ENCODE data around the gene GOLGA1.
"Not testable (repeated sequence)": the region's sequence is repeated elsewhere in the genome, so short reads cannot be mapped to it uniquely, and the experiment has no call there.

The GOLGA1 gene

GRCh38 chr9:124855944-124856765, 84.7 kb downstream of the GOLGA1 start:
- peak; percentile 39 for DNase-seq

DNA sequence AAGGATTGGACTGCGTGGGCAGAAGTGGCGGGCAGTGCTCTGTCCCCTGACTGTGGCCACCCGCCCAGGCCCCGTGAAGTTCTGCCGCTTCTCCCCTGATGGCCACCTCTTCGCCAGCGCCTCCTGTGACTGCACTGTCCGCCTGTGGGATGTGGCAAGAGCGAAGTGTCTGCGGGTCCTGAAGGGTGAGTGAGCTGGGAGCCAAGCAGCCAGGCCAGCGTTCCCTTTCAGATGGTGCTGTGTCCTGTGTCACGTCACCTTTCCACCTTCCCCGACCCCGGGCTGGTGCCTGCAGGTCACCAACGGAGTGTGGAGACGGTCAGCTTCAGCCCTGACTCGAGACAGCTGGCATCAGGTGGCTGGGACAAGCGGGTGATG, 85.3 kb downstream of the GOLGA1 start:
- no peak for DNase-seq

DNA sequence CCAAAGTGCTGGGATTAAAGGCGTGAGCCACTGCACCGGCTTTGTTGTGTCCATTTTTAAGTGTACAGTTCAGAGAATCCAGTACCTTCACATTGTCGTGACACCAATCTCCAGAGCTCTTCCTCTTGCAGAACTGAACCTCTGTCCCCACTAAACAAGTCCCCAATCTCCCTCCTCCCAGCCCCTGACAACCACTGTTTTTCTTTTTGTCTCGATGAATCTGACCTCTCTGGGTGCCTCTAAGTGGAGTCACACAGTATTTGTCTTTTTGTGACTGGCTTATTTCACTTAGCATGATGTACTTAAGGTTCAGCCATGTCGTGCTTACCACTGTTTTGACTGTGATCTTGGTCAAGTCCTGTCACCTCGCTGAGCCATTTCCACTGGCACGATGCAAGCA, 86.1 kb downstream of the GOLGA1 start:
- no peak for DNase-seq

DNA sequence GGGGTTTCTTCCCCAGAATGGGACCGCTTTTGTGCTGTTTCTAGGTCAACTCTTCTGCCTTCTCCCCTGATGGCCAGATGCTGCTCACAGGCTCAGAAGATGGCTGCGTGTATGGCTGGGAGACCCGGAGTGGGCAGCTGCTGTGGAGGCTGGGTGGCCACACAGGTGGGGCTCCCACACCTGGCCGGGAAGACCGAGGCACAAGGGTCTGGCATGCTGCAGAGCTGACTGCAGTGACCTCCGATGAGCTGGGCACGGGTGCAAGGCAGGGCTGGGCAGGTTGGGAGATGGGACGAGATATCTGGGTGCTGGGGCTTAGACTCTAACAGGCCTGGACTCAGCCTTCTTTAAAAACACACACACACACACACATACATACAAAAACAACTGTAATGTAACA, 86.7 kb downstream of the GOLGA1 start:
- no peak for DNase-seq

DNA sequence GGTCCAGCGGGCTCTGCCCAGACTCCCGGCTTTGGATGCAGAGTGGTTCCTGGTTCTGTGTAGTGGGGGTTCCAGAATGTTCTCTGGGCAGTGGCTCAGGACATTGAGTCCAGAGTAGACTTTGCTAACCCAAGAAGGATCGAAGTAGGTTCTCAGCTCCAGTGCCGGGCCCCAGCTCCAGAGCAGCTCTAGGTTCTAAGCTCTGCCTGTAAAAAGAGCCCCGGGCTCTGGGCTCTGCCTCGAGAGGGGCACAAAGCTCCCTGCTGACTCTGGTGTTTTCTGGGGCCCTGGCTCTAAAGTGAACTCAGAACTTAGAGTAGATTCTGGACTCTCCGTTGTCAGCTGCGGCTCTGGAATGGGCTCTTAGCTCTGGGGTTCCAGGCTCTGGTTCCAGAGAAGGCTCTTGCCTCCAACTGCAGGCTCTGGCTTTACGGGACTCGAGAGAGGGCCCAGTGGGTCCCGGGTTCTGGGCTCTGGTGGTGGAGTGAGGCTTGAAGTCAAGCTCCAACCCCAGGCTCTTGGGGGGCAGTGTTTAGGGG, 87.2 kb downstream of the GOLGA1 start:
- no peak for DNase-seq

DNA sequence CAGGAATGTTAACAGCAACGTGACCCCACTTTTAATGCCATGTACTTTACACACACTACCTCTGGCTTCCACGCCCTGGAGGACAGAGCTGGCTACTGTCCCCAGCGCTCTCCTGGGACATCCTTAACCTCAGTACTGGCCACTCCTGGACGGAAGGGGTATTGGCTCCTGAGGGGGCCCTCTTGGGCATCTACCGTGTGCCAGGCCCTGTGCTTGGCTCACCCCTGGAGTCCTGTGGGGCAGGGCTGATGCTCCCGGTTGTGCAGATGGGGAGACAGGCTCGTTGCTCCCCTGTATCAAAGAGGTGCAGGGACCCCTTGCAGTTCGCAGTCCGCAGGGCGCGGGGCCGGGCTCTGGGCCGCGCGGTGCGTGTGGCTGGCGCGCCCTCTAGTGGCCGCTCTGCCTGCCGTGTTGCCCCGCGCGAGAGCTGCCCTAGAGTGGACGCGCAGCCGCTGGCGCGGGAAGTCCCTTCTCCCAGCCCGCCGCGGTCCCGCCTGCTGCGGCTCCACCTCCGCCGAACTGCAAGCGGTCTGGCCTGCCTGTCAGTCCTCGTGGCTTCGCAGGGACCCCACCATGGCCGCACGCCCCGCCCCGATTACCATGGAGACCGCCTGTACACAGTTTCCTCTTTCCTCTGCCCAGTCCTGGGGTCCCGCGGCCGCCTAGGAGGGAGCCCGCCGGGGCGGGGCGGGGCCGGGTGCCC, 87.9 kb downstream of the GOLGA1 start, which contains the start of gene WDR38:
WDR38 (plus strand) TSS at position 632 of the 703 bp plus-strand sequence. CDS start 72 bp downstream, outside the sequence.
- peak; percentile 66 for DNase-seq

GRCh38 chr9:124852121-124852828, 88.6 kb downstream of the GOLGA1 start:
- no peak for DNase-seq

GRCh38 chr9:124849801-124850200, 91.1 kb downstream of the GOLGA1 start:
- no peak for DNase-seq

DNA sequence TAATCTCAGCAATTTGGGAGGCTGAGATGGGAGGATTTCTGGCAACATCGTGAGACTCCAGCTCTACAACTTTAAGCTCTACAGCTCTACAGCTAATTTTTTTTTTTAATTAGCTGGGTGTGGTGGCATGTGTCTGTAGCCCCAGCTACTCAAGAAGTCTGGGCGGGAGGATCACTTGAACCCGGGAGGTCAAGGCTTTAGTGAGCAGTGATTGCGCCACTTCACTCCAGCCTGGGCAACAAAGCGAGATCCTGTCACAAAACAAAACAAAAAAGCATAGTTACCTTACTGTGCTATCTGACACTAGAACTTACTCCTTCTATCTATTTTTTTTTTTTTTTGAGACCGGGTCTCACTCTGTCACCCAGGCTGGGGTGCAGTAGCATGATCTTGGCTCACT, 93.9 kb downstream of the GOLGA1 start:
- DNase-seq: no peak

DNA sequence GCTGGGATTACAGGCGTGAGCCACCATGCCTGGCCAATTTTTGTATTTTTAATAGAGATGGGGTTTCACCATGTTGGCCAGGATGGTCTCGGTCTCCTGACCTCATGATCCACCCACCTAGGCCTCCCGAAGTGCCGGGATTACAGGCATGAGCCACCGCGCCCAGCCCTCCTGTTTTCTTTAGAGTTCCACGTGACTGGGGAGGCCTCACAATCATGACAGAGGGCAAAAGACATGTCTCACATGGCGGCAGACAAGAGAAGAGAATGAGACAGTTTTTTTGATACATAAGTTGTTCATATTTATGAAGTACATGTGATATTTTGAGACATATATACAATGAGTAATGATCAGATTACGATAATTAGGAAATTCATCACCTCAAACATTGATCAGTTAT, 94.4 kb downstream of the GOLGA1 start:
- DNase-seq: not testable (repeated sequence)

- no peak for DNase-seq
Measured at GRCh38 chr9:124844291-124844690, 96.6 kb downstream of the GOLGA1 start.

- no peak for DNase-seq
Measured at GRCh38 chr9:124843456-124844034, 97.3 kb downstream of the GOLGA1 start.

DNA sequence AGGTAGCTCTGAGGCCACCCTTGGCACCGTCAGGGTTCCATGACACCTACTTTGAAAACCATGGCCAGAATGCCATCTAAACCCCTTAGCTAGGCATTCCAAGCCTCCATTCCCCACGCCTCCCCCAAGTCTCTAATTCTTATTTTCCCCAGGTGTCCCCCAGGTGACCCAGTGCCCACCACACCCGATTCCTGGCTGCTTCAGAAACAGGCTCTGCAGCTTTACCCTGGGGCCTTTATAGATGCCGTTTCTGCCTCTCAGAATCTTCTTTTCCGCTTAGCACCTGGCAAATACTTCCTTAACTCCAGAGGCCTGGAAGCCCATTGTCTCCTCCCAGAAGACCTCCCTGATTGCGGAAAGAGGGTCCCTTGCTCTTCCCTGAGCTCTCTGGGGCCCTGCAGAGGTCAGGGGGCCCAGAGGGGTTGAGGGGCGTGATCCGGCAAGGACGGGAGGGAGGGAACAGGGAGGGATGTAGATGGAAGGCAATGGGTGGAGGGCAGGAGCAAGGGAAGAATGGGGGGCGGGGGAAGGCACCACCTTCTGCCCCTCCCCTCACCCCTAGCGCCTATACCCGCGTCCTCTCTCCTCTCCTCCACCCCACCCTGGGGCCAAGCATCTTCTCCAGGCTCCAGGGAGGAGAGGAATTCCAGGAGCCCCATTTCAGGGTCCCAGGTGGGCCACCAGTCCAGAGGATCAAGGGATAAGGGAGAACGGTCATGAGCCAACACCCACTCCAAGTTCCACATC, 99.6 kb downstream of the GOLGA1 start:
- DNase-seq: no peak

- DNase-seq: no peak
Measured at GRCh38 chr9:124840300-124840833, 100.5 kb downstream of the GOLGA1 start.

DNA sequence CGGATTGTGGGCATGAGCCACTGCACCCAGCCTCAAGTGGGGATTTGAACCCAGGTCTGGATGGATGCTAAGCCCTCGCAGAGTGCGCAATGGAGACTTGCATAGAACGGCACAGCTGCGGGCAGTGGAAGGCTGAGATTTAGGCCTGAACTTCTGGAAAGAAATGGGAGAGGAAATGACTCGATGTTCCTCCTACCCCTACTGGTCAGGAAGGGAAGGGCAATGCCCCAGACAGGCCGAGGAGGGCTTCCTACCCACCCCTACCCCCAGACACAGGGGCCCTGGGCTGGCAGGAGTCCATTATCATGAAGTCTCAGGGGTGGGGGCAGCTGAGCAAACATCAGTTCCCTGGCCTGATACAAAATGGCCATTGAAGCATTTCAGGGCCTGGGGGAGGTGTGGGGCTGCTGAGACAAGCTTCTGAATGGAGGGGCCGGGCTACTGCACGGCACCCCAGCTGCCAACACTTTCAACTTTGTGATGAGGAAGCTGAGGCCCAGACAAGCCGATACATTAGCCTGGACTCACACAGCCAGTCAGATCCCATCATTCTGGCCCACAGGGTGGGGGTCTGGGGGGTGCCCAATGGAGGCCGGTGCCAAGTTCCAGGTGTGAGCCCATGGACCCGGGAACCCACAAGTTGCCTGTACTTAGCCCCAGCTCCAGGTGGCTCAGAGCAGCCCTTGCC, 101.1 kb downstream of the GOLGA1 start:
- DNase-seq: no peak

GRCh38 chr9:124838567-124839275, 102.2 kb downstream of the GOLGA1 start:
- DNase-seq: not testable (repeated sequence)

DNA sequence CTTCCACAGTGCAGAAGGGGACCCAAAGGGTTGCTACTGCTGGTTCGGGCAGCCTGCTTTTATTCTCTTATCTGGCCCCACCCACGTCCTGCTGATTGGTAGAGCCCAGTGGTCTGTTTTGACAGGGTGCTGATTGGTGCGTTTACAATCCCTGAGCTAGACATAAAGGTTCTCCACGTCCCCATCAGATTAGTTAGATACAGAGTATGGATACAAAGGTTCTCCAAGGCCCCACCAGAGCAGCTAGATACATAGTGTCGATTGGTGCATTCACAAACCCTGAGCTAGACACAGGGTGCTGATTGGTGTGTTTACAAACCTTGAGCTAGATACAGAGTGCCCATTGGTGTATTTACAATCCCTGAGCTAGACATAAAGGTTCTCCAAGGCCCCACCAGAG, 102.8 kb downstream of the GOLGA1 start:
- not testable (repeated sequence) for DNase-seq

GRCh38 chr9:124835026-124835557, 105.8 kb downstream of the GOLGA1 start:
- DNase-seq: no peak

DNA sequence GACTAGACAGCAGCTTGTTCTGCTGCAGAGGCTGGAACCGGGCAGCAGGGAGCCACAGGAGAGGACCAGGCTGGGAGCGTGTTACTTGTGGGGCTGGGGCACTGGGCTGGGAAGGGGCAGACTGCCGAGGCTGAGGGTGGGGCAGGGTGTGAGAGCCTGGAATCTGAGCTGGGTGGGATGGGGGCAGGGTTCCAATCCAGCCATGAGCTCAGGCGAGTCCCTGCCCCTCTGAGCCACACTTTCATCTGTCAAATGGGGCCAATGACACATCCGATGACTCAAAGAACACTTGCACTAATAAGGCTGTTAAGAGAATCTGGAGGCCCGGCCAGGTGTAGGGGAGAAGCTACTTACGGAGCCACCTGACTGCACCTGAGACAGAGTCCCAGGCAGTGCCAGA, 106.3 kb downstream of the GOLGA1 start:
- no peak for DNase-seq

DNA sequence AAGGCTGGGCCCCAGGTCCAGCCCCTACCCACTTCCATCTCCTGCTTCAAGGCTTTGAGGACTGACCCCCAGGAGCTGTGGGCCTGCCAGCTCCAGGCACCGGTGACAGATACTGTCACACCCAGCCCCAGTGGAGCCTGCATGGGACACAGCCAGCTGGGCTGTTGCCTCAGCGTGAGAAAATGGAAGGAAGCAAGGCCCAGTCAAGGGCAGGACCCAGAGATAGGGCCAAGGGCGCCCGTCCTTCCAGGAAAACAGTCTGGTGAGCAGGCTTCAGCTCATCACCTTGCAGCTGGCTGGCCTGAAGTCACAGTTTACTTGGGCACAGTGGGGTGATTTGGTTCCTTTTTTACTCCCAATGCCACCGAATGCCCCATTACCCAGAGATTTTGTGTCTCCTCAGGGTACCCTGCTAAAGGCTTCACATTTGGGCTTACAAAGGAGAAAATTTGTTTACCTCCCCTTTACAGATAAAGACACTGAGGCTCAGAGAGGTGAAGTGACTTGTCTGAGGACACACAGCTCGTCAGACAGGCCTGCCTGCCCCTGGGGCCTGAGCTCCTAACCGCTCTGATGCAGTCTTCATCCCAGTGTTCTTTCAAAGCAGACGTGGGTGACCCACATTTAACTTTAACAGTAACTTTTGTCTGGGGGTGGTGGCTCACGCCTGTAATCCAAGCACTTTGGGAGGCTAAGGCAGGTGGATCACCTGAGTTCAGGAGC, 109.1 kb downstream of the GOLGA1 start:
- DNase-seq: no peak

All from stimulated activated CD4-positive, alpha-beta T cell treated with anti-CD3 and anti-CD28 coated beads, Interleukin-1b, Interleukin-23, amount 100 ng/mL, for 48 hours (primary cell).